GM12878 (cell line): ENCODE measurements around the gene GSG1L. TPM values are rescaled to one million over a fixed set of nuclear protein-coding genes. Genes with fewer than 3 reads are reported as not detected.

ENCODE experiments used
- ATAC-seq: fragments of 200-7000 bp; cut with Tn5 transposase; 3 replicates; pipeline ENCODE4 v1.9.1; 2020; ENCODE audit warnings: mild to moderate bottlenecking, moderate library complexity
- BruUV-seq: library from RNA; stranded (reverse); fragments of 400-500 nt; replicated peaks from 2 replicates; lab custom pipeline; 2021; lab: Mats Ljungman, UMichigan
- CTCF ChIA-PET: fragments of 300-600 bp; sonication (Branson Sonifier 250); formaldehyde crosslinking; extraction: SDS; loops from one replicate; lab custom pipeline; 2021; ENCODE audit warnings: inconsistent platforms; lab: Yijun Ruan, JAX
- POLR2A ChIA-PET: fragments of 350-600 bp; formaldehyde crosslinking; extraction: SDS; loops from one replicate; lab custom pipeline; 2021; ENCODE audit warnings: inconsistent platforms; lab: Charles Lee
- RAD21 ChIA-PET: fragments of 300-600 bp; sonication (Branson Sonifier 250); formaldehyde crosslinking; loops from one replicate; lab custom pipeline; 2023; ENCODE audit warnings: antibody characterized with exemption; ENCODE audit not compliant: unreplicated experiment; lab: Charles Lee
- SMC1A ChIA-PET: fragments of 300-600 bp; sonication (Branson Sonifier 250); formaldehyde crosslinking; loops from one replicate; lab custom pipeline; 2023; ENCODE audit not compliant: unreplicated experiment, uncharacterized antibody; lab: Charles Lee
- DNase-seq: peaks from one replicate; pipeline ENCODE4 v3.0.0-alpha.2; 2011; ENCODE audit warnings: low read depth, low spot score
- FAIRE-seq: peaks from 3 replicates; lab custom pipeline; 2011; peaks lifted over from hg19 to GRCh38; lab: Jason Lieb, UNC
- H2AFZ ChIP-seq: 2 replicates; pipeline ENCODE4 v1.6.0; 2011; ENCODE audit warnings: low read depth, low read length, control low read depth; ENCODE audit not compliant: control insufficient read depth
- H3K27ac ChIP-seq: 2 replicates; pipeline ENCODE4 v1.5.1; 2011; ENCODE audit warnings: control low read depth; ENCODE audit not compliant: control insufficient read depth, insufficient read depth
- H3K27me3 ChIP-seq, 2 experiments: replicated peaks in 1 of 2; 2 replicates each; pipeline versions ENCODE4 v1.6.0 to v1.6.1; 2011; ENCODE audit warnings: low read length in 1 of 2; ENCODE audit not compliant: control insufficient read depth in 2 of 2, insufficient read depth in 2 of 2
- H3K36me3 ChIP-seq, 2 experiments: 2 replicates each; pipeline ENCODE4 v1.5.1; 2011; ENCODE audit warnings: low read length in 1 of 2; ENCODE audit not compliant: control insufficient read depth in 2 of 2, insufficient read depth in 2 of 2
- H3K4me1 ChIP-seq: 2 replicates; pipeline ENCODE4 v1.6.1; 2011; ENCODE audit warnings: mild to moderate bottlenecking, low read length, moderate library complexity, mixed read lengths; ENCODE audit not compliant: control insufficient read depth, insufficient read depth
- H3K4me2 ChIP-seq: 2 replicates; pipeline ENCODE4 v1.6.0; 2011; ENCODE audit warnings: control low read depth; ENCODE audit not compliant: control insufficient read depth, insufficient read depth
- H3K4me3 ChIP-seq: fragments of 200-600 bp; sonication (generic); 2 replicates; pipeline ENCODE4 v1.5.1; 2016
- H3K79me2 ChIP-seq: 2 replicates; pipeline ENCODE4 v1.6.0; 2011; ENCODE audit warnings: low read length; ENCODE audit not compliant: control insufficient read depth, insufficient read depth
- H3K9ac ChIP-seq: 2 replicates; pipeline ENCODE4 v1.8.0; 2011; ENCODE audit warnings: low read length, control low read depth, mixed read lengths; ENCODE audit not compliant: control insufficient read depth, insufficient read depth
- H3K9me3 ChIP-seq: replicated peaks from 3 replicates; pipeline ENCODE4 v1.5.1; 2011; ENCODE audit warnings: mild to moderate bottlenecking, low read length; ENCODE audit not compliant: control insufficient read depth, insufficient read depth
- H4K20me1 ChIP-seq: 2 replicates; pipeline ENCODE4 v1.6.0; 2011; ENCODE audit not compliant: control insufficient read depth, insufficient read depth
- EP300 ChIP-seq, 2 experiments: fragments of 150-350 bp in 1 of 2; IDR thresholded peaks; 2 replicates each; pipeline ENCODE4 v1.6.1; 2011 to 2012; ENCODE audit warnings: low read depth in 2 of 2, low read length in 2 of 2, borderline replicate concordance in 1 of 2, improper control_type of control experiment in 1 of 2, inconsistent platforms in 1 of 2; ENCODE audit not compliant: control insufficient read depth in 1 of 2
- FOS ChIP-seq: IDR thresholded peaks from 3 replicates; pipeline ENCODE4 v1.6.1; 2011; ENCODE audit warnings: borderline replicate concordance; ENCODE audit not compliant: insufficient read length; ENCODE audit errors: extremely low read depth
- FOXM1 ChIP-seq: IDR thresholded peaks from 2 replicates; pipeline ENCODE4 v1.6.1; 2012; ENCODE audit warnings: low read depth, mild to moderate bottlenecking, inconsistent platforms, low read length, moderate library complexity
- HDAC2 ChIP-seq: fragments of 200-600 bp; sonication (generic); IDR thresholded peaks from 2 replicates; pipeline ENCODE4 v1.6.1; 2017
- IKZF1 ChIP-seq: fragments of 450-650 bp; conservative IDR thresholded peaks from 2 replicates; pipeline ENCODE4 v1.6.1; 2017; ENCODE audit warnings: antibody characterized with exemption, mild to moderate bottlenecking
- LARP7 ChIP-seq: fragments of 450-650 bp; IDR thresholded peaks from 2 replicates; pipeline ENCODE4 v1.6.1; 2017; ENCODE audit warnings: mild to moderate bottlenecking
- MEF2A ChIP-seq: IDR thresholded peaks from 2 replicates; pipeline ENCODE4 v1.6.1; 2011; ENCODE audit warnings: low read depth, mild to moderate bottlenecking, low read length, moderate library complexity; ENCODE audit not compliant: insufficient read depth
- NFYB ChIP-seq: IDR thresholded peaks from 2 replicates; pipeline ENCODE4 v1.6.1; 2011; ENCODE audit warnings: low read depth, mild to moderate bottlenecking, low read length, improper control_type of control experiment, moderate library complexity; ENCODE audit not compliant: insufficient read depth
- POLR2AphosphoS5 ChIP-seq: IDR thresholded peaks from 2 replicates; pipeline ENCODE4 v1.6.1; 2011; ENCODE audit warnings: mild to moderate bottlenecking, low read length, inconsistent platforms
- SREBF1 ChIP-seq: IDR thresholded peaks from 2 replicates; pipeline ENCODE4 v1.6.1; 2012; ENCODE audit warnings: mild to moderate bottlenecking, low read length
- YBX1 ChIP-seq: fragments of 450-650 bp; IDR thresholded peaks from 2 replicates; pipeline ENCODE4 v1.6.1; 2016; ENCODE audit warnings: antibody characterized with exemption
- WGBS: methylation state at CpG from one replicate; pipeline ENCODE4 v1.1.6; 2016; ENCODE audit warnings: low lambda C conversion rate; ENCODE audit not compliant: insufficient replicate concordance, insufficient coverage; ENCODE audit errors: missing lambda C conversion rate; 5-methylcytosine and 5-hydroxymethylcytosine counted together
- in situ Hi-C: fragments of 300-500 bp; cut with MboI; formaldehyde crosslinking; loops from 9 replicates; pipeline ENCODE4 v1.14.3; 2018; ENCODE audit warnings: mixed read lengths
- intact Hi-C: fragments of 100-400 bp; cut with micrococcal nuclease; formaldehyde crosslinking; loops from one replicate; pipeline ENCODE4 v1.14.2; 2022; ENCODE audit not compliant: unreplicated experiment
- polyA plus RNA-seq, 11 experiments: library from polyadenylated mRNA; depleted of rRNA in 4 of 11; unstranded in 6 of 11; stranded (reverse) in 5 of 11; fragments of >200 nt; fragmentation: Nextera tagmentation in 4 of 11; fragmentation: Illumina TruSeq in 1 of 11; extraction: Ambion mirVana in 4 of 11; extraction: Trizol in 1 of 11; gene quantifications; 1 replicate in 1 of 11; 2 replicates in 10 of 11; pipeline versions ENCODE4 v1.2.1 to v1.2.3, GENCODE V29; 2011 to 2016; ENCODE audit warnings: inconsistent platforms in 2 of 11, missing spikeins in 2 of 11, low read depth in 1 of 11
- total RNA-seq, 4 experiments: library from RNA; depleted of rRNA in 3 of 4; stranded (reverse); fragments of >200 nt in 3 of 4; fragmentation: Illumina TruSeq in 1 of 4; extraction: Trizol in 1 of 4; gene quantifications; 2 replicates each; pipeline versions ENCODE4 v1.2.1 to v1.2.3, GENCODE V29; 2013 to 2021
- TF ChIP-seq, protein P1 (sequence below): fragments of 450-650 bp; IDR thresholded peaks from 2 replicates; pipeline ENCODE4 v1.6.1; 2017; ENCODE audit warnings: mild to moderate bottlenecking, moderate library complexity

The GSG1L gene
- total and polyA plus RNA-seq, 10 of the 15 experiments (the other 5 are each of a cell fraction or from before 2014, with no cell fraction given), result not detected

DNA sequence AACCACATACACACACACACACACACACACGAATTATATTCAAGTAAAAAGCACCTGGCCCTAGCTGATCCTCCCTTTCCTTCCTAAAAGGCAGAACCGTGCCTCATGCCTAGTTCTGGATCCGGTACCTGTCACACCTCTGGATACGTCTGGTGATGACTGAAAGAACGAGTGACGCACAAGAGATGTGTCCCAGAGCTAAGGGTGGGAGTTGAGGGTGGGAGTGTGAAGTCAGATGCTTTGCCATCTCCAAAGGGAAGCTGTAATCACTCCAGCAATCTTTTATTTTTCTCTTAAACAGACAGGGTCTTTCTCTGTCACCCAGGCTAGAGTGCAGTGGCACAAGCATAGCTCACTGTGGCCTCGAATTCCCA is 26.5 kb upstream of the GSG1L start (continued):
- TF ChIP-seq, protein P1, sequence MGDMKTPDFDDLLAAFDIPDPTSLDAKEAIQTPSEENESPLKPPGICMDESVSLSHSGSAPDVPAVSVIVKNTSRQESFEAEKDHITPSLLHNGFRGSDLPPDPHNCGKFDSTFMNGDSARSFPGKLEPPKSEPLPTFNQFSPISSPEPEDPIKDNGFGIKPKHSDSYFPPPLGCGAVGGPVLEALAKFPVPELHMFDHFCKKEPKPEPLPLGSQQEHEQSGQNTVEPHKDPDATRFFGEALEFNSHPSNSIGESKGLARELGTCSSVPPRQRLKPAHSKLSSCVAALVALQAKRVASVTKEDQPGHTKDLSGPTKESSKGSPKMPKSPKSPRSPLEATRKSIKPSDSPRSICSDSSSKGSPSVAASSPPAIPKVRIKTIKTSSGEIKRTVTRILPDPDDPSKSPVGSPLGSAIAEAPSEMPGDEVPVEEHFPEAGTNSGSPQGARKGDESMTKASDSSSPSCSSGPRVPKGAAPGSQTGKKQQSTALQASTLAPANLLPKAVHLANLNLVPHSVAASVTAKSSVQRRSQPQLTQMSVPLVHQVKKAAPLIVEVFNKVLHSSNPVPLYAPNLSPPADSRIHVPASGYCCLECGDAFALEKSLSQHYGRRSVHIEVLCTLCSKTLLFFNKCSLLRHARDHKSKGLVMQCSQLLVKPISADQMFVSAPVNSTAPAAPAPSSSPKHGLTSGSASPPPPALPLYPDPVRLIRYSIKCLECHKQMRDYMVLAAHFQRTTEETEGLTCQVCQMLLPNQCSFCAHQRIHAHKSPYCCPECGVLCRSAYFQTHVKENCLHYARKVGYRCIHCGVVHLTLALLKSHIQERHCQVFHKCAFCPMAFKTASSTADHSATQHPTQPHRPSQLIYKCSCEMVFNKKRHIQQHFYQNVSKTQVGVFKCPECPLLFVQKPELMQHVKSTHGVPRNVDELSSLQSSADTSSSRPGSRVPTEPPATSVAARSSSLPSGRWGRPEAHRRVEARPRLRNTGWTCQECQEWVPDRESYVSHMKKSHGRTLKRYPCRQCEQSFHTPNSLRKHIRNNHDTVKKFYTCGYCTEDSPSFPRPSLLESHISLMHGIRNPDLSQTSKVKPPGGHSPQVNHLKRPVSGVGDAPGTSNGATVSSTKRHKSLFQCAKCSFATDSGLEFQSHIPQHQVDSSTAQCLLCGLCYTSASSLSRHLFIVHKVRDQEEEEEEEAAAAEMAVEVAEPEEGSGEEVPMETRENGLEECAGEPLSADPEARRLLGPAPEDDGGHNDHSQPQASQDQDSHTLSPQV, result no peak
- TF ChIP-seq FOS (no peak), SREBF1 (no peak), MEF2A (no peak), EP300 (IDR thresholded peaks at IDR 0.05; ENCODE audit: borderline replicate concordance in 1 of 2, control insufficient read depth in 1 of 2, low read depth in 2 of 2, low read length in 2 of 2) (no peak), NFYB (no peak)

DNA sequence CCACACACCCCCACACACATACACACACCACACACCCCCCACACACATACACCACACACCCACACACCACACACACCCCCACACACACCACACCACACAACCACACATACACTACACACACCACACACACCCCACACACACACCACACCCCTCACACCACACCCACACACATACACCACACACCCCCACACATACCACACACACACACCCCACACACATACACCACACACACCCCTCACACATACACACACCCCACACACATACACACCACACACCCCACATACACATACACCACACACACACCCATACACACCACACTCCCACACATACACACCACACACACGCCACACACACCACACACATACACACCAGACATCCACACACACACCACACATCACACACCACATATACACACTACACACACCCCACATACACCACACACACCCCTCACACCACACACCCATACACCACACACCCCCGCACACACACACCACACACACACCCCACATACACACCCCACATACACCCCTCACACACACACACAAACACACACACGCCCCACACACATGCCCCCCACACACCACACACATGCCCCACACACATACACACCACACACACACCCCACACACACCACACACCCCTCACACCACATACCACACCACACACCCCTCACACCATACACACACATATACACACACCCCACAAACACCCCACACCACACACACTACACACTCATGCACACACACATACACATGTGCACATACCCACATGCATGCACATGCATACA is 25.9 kb upstream of the GSG1L start:
- no peaks in the 10 kb centered on the region for H4K20me1 ChIP-seq
- no peaks in the 10 kb centered on the region for H3K9me3 ChIP-seq
- SMC1A ChIA-PET, result no interaction called here
- no peak overlapping the region for H2AFZ ChIP-seq
- no peak overlapping the region for H3K4me2 ChIP-seq
- H3K27ac ChIP-seq, result no peak overlapping the region
- FAIRE-seq (peak; percentile 35), ATAC-seq (no peak), DNase-seq (no peak)
- intact Hi-C loops (no loop called here), in situ Hi-C loops (no loop called here)
- CTCF ChIA-PET, result interaction anchor here (0.6 to 1.0 kb wide), 2 partner anchors 20 to 128 kb away, joined by 3 read pairs; no protein-coding TSS in a partner anchor
- H3K27me3 ChIP-seq, result no peaks in the 10 kb centered on the region
- no peaks in the 10 kb centered on the region for H3K79me2 ChIP-seq
- BruUV-seq, result no TSS peak
- TF ChIP-seq SREBF1, result no peak
- TF ChIP-seq YBX1, result no peak
- TF ChIP-seq POLR2AphosphoS5, result peak; percentile 46; the same call in 1 of the 2 replicates
- no peak for TF ChIP-seq FOXM1
- no peak for TF ChIP-seq IKZF1
- TF ChIP-seq LARP7, result no peak
- TF ChIP-seq HDAC2, result no peak
- RAD21 ChIA-PET, result interaction anchor here (0.6 kb wide), 1 partner anchor 129 kb away, joined by 4 read pairs; no protein-coding TSS in a partner anchor
- POLR2A ChIA-PET, result no interaction called here
- no peaks in the 10 kb centered on the region for H3K4me1 ChIP-seq
- WGBS, result 94% methylated on average over 3 of the region's 3 CpGs
- H3K36me3 ChIP-seq, result no peaks in the 10 kb centered on the region; a peak in 1 of 4 replicates
- H3K4me3 ChIP-seq, result no peak overlapping the region
- no peak overlapping the region for H3K9ac ChIP-seq
